Stomach (tissue), 9 donors: ENCODE data around the gene TTLL11. TPM values are rescaled to one million over a fixed set of nuclear protein-coding genes. Genes with fewer than 3 reads are reported as not detected.
A peak's percentile ranks its signal among the peaks of the same experiment; 100 is the strongest.

Experiments
- DNase-seq, 2 donors: peaks; one replicate each; pipeline versions ENCODE4 v3.0.0 to v3.0.0-alpha.2; 2013 to 2019
- H3K27ac ChIP-seq, 5 donors: fragments of 200-600 bp in 4 of 5; sonication (generic) in 4 of 5; one replicate each; pipeline ENCODE4 v1.5.1; 2013 to 2019; ENCODE audit warnings: mild to moderate bottlenecking in 1 of 5, moderate library complexity in 1 of 5
- H3K27me3 ChIP-seq, 3 donors: fragments of 200-600 bp; sonication (generic); one replicate each; pipeline ENCODE4 v1.5.1; 2017 to 2019; ENCODE audit warnings: mixed run types in 1 of 3
- H3K36me3 ChIP-seq, 4 donors: fragments of 200-600 bp; sonication (generic); 1 replicate in 3 of 4; 2 replicates in 1 of 4; pipeline ENCODE4 v1.5.1; 2016 to 2019
- H3K4me1 ChIP-seq, 4 donors: fragments of 200-600 bp; sonication (generic); one replicate each; pipeline ENCODE4 v1.5.1; 2016 to 2019
- H3K4me3 ChIP-seq, 4 donors: fragments of 200-600 bp; sonication (generic) in 3 of 4; one replicate each; pipeline ENCODE4 v1.5.1; 2016 to 2019; ENCODE audit warnings: mild to moderate bottlenecking in 1 of 4
- H3K9me3 ChIP-seq, 4 donors: fragments of 200-600 bp; sonication (generic); one replicate each; pipeline ENCODE4 v1.5.1; 2016 to 2019
- EP300 ChIP-seq: sonication (generic); formaldehyde crosslinking; IDR thresholded peaks from one replicate; pipeline ENCODE4 v1.6.1; 2017; ENCODE audit warnings: antibody characterized with exemption
- POLR2A ChIP-seq, 4 donors: fragments of 450-650 bp; IDR thresholded peaks; one replicate each; pipeline ENCODE4 v1.6.1; 2016; ENCODE audit warnings: antibody characterized with exemption in 4 of 4, control low read depth in 2 of 4, mild to moderate bottlenecking in 1 of 4, moderate library complexity in 1 of 4
- POLR2AphosphoS5 ChIP-seq, 3 donors: sonication (generic); formaldehyde crosslinking; IDR thresholded peaks; one replicate each; pipeline ENCODE4 v1.6.1; 2016; ENCODE audit warnings: antibody characterized with exemption in 3 of 3
- WGBS, 5 donors: extraction: QIAGEN DNeasy Blood & Tissue Kit in 3 of 5; methylation state at CpG; one replicate each; pipeline versions ENCODE4 v1.1.5 to v1.1.7; 2013 to 2018; 5-methylcytosine and 5-hydroxymethylcytosine counted together
- intact Hi-C: fragments of 100-400 bp; cut with DNase I; formaldehyde crosslinking; loops from one replicate; pipeline ENCODE4 v1.15.1; 2023; ENCODE audit warnings: low total_unique reads
- polyA plus RNA-seq, 3 donors: library from polyadenylated mRNA; stranded (reverse); fragments of 200-250 nt; gene quantifications; one replicate each; pipeline ENCODE4 v1.2.3, GENCODE V29; 2013
- small RNA-seq, 4 donors: library from RNA; depleted of rRNA; stranded (forward); fragments of <200 nt; gene quantifications; one replicate each; pipeline ENCODE3, GENCODE V24; 2016
- total RNA-seq, 5 donors: library from RNA; depleted of rRNA; stranded (reverse); fragments of >200 nt; gene quantifications; one replicate each; pipeline versions ENCODE4 v1.1.0 to v1.2.3, GENCODE V29; 2014 to 2016
- TF ChIP-seq, protein P1 (sequence below), 7 experiments: fragments of 450-650 bp in 4 of 7; fragments of 200-600 bp in 3 of 7; sonication (generic) in 3 of 7; IDR thresholded peaks; one replicate each; pipeline ENCODE4 v1.5.1; 2016 to 2019; ENCODE audit warnings: antibody characterized with exemption in 7 of 7, control low read depth in 2 of 7, mild to moderate bottlenecking in 1 of 7
- donor health status: healthy with polysubstance abuse.
- donor health status: Bipolar disorder and iron deficiency.
- donor health status: healthy.

The TTLL11 gene
- total and polyA plus RNA-seq, 8 donors, result 3.6 to 18.2 (median 9.4) TPM

- no peak for DNase-seq
- intact Hi-C loops, result no loop called here
Observed at GRCh38 chr9:121773954-121774714, 319.0 kb downstream of the TTLL11 start.

GRCh38 chr9:121773286-121773953 is 319.7 kb downstream of the TTLL11 start:
- H3K36me3 ChIP-seq, result peaks cover 58 to 100% (median 100%) of the 10 kb centered on the region in 4 donors

More at GRCh38 chr9:121773954-121774714, 319.0 kb downstream of the TTLL11 start:
- WGBS, 5 donors, result 87 to 92% (median 88%) methylated on average over 19 of the region's 19 CpGs
- Histone ChIP-seq H3K4me3 (no peak overlapping the region), H3K27me3 (no peaks in the 10 kb centered on the region), H3K9me3 (peaks cover 0 to 6% (median 0%) of the 10 kb centered on the region in 4 donors), H3K4me1 (peaks cover 0 to 21% (median 13%) of the 10 kb centered on the region in 4 donors), H3K27ac (no peak overlapping the region), H3K36me3 (peaks cover 51 to 97% (median 96%) of the 10 kb centered on the region in 4 donors)
- TF ChIP-seq, protein P1, sequence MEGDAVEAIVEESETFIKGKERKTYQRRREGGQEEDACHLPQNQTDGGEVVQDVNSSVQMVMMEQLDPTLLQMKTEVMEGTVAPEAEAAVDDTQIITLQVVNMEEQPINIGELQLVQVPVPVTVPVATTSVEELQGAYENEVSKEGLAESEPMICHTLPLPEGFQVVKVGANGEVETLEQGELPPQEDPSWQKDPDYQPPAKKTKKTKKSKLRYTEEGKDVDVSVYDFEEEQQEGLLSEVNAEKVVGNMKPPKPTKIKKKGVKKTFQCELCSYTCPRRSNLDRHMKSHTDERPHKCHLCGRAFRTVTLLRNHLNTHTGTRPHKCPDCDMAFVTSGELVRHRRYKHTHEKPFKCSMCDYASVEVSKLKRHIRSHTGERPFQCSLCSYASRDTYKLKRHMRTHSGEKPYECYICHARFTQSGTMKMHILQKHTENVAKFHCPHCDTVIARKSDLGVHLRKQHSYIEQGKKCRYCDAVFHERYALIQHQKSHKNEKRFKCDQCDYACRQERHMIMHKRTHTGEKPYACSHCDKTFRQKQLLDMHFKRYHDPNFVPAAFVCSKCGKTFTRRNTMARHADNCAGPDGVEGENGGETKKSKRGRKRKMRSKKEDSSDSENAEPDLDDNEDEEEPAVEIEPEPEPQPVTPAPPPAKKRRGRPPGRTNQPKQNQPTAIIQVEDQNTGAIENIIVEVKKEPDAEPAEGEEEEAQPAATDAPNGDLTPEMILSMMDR (IDR thresholded peaks at IDR 0.05), result no peak
- TF ChIP-seq EP300 (no peak), POLR2AphosphoS5 (IDR thresholded peaks at IDR 0.05) (no peak), POLR2A (IDR thresholded peaks at IDR 0.05) (no peak)

DNA sequence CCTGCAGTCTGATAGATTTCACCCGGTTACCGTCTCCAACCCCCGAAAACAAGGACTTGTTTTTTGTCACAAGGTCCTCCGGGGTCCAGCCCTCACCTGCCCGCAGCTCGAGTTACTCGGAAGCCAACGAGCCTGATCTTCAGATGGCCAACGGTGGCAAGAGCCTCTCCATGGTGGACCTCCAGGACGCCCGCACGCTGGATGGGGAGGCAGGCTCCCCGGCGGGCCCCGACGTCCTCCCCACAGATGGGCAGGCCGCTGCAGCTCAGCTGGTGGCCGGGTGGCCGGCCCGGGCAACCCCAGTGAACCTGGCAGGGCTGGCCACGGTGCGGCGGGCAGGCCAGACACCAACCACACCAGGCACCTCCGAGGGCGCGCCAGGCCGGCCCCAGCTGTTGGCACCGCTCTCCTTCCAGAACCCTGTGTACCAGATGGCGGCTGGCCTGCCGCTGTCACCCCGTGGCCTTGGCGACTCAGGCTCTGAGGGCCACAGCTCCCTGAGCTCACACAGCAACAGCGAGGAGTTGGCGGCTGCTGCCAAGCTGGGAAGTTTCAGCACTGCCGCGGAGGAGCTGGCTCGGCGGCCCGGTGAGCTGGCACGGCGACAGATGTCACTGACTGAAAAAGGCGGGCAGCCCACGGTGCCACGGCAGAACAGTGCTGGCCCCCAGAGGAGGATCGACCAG is 320.4 kb downstream of the TTLL11 start:
- 76 to 89% (median 87%) methylated on average over 17 to 45 of the region's 45 CpGs for WGBS, 5 donors
- H3K27me3 ChIP-seq, result no peaks in the 10 kb centered on the region
- peaks cover 62 to 100% (median 100%) of the 10 kb centered on the region in 4 donors for H3K36me3 ChIP-seq
- H3K27ac ChIP-seq, result peak overlapping the region in 1 of 5 donors; percentile 28
- peak in 1 of 2 donors; percentile 88 for DNase-seq
- intact Hi-C loops, result no loop called here
- H3K9me3 ChIP-seq, result no peaks in the 10 kb centered on the region
- TF ChIP-seq EP300, result no peak
- no peak for TF ChIP-seq POLR2AphosphoS5 (IDR thresholded peaks at IDR 0.05)
- TF ChIP-seq, protein P1 (IDR thresholded peaks at IDR 0.05), result no peak
- TF ChIP-seq POLR2A (IDR thresholded peaks at IDR 0.05), result no peak
- no peak overlapping the region for H3K4me3 ChIP-seq
- H3K4me1 ChIP-seq, result peaks cover 0 to 17% (median 11%) of the 10 kb centered on the region in 4 donors

More at GRCh38 chr9:121773286-121773953, 319.7 kb downstream of the TTLL11 start:
- 90 to 94% (median 93%) methylated on average over 10 to 18 of the region's 18 CpGs for WGBS, 5 donors
- Histone ChIP-seq H3K4me1 (peaks cover 0 to 17% (median 13%) of the 10 kb centered on the region in 4 donors), H3K27ac (no peak overlapping the region), H3K9me3 (peaks cover 0 to 6% (median 0%) of the 10 kb centered on the region in 4 donors), H3K4me3 (no peak overlapping the region), H3K27me3 (no peaks in the 10 kb centered on the region)
- TF ChIP-seq POLR2A (IDR thresholded peaks at IDR 0.05), result no peak
- TF ChIP-seq EP300, result no peak
- TF ChIP-seq POLR2AphosphoS5 (IDR thresholded peaks at IDR 0.05), result no peak
- TF ChIP-seq, protein P1 (IDR thresholded peaks at IDR 0.05), result no peak
- intact Hi-C loops, result no loop called here
- DNase-seq, result no peak

Small RNAs within 50 kb of the gene (small RNA-seq; reads per million reads assigned to genes)
- 0 reads per million in 4 donors for gene MIR4478

Other genes with a start within 250 kb of the TTLL11 start
- gene NDUFA8, start 66.5 kb upstream of the TTLL11 start, total RNA-seq, result 10 to 100 TPM; 10.5 to 75.5 (median 30.1) TPM
- gene NDUFA8, start 66.5 kb upstream of the TTLL11 start, polyA plus RNA-seq, result 100 to 1,000 TPM in 2 of 3 donors, 10 to 100 TPM in 1; 84.6 to 130 (median 112) TPM
- gene MORN5, start 66.6 kb upstream of the TTLL11 start, total RNA-seq, result 10 to 100 TPM in 2 of 5 donors, not detected in 3; 13.6 to 80.4 TPM
- gene MORN5, start 66.6 kb upstream of the TTLL11 start, polyA plus RNA-seq, result 1 to 10 TPM in 1 of 3 donors, not detected in 2; 3.3 TPM
- 10 to 100 TPM in 1 of 5 donors, 1 to 10 TPM in 3, under 1 TPM in 1; 0.29 to 46.4 (median 4.6) TPM for gene LHX6, start 135.6 kb upstream of the TTLL11 start, total RNA-seq
- 1 to 10 TPM in 2 of 3 donors, under 1 TPM in 1; 0.92 to 1.3 (median 1.1) TPM for gene LHX6, start 135.6 kb upstream of the TTLL11 start, polyA plus RNA-seq
- gene RBM18, start 171.5 kb upstream of the TTLL11 start, total RNA-seq, result 10 to 100 TPM in 1 of 5 donors, 1 to 10 TPM in 4; 1.8 to 13.6 (median 6.4) TPM
- gene RBM18, start 171.5 kb upstream of the TTLL11 start, polyA plus RNA-seq, result 1 to 10 TPM; 6.0 to 9.4 (median 8.6) TPM
- gene MRRF, start 171.6 kb upstream of the TTLL11 start, total RNA-seq, result 10 to 100 TPM in 4 of 5 donors, 1 to 10 TPM in 1; 7.1 to 98.6 (median 38.7) TPM
- gene MRRF, start 171.6 kb upstream of the TTLL11 start, polyA plus RNA-seq, result 10 to 100 TPM; 21.8 to 31.0 (median 21.8) TPM